ENCODE results near the gene PRDM5. TPM values are rescaled to one million over a fixed set of nuclear protein-coding genes. Genes with fewer than 3 reads are reported as not detected.

The PRDM5 gene
- total RNA-seq, 2 donors from 2014 or later = 9.2 to 9.3 TPM

GRCh38 chr4:120785202-120785601 is 137.3 kb downstream of the PRDM5 start:
- no peaks in the 10 kb centered on the region for H3K4me1 ChIP-seq
- H3K4me3 ChIP-seq = no peak overlapping the region
- no peaks in the 10 kb centered on the region for H3K9me3 ChIP-seq
- H3K27ac ChIP-seq = no peak overlapping the region
- no peaks in the 10 kb centered on the region for H3K27me3 ChIP-seq
- no peaks in the 10 kb centered on the region for H3K36me3 ChIP-seq
- H3K9ac ChIP-seq (ENCODE audit: low read depth in 2 of 2, low read length in 2 of 2) = no peak overlapping the region
- no peak for TF ChIP-seq CTCF (IDR thresholded peaks at IDR 0.05)
- DNase-seq = no peak
- intact Hi-C loops (cut with DNase I) = no loop called here

- Histone ChIP-seq H3K4me1 (no peaks in the 10 kb centered on the region), H3K27ac (no peak overlapping the region), H3K9ac (ENCODE audit: low read depth in 2 of 2, low read length in 2 of 2) (no peak overlapping the region), H3K36me3 (no peaks in the 10 kb centered on the region), H3K9me3 (no peaks in the 10 kb centered on the region), H3K4me3 (no peak overlapping the region), H3K27me3 (no peaks in the 10 kb centered on the region)
- no peak for TF ChIP-seq CTCF (IDR thresholded peaks at IDR 0.05)
- intact Hi-C loops (cut with DNase I) = no loop called here
- no peak for DNase-seq
Observed at GRCh38 chr4:120777459-120777858, 145.1 kb downstream of the PRDM5 start.

- DNase-seq = no peak
- no peak overlapping the region for H3K27ac ChIP-seq
- TF ChIP-seq CTCF (IDR thresholded peaks at IDR 0.05) = no peak
- no peaks in the 10 kb centered on the region for H3K36me3 ChIP-seq
- H3K4me3 ChIP-seq = no peak overlapping the region
- no peaks in the 10 kb centered on the region for H3K27me3 ChIP-seq
- intact Hi-C loops (cut with DNase I) = no loop called here
- H3K4me1 ChIP-seq = no peaks in the 10 kb centered on the region
- no peaks in the 10 kb centered on the region for H3K9me3 ChIP-seq
- no peak overlapping the region for H3K9ac ChIP-seq (ENCODE audit: low read depth in 2 of 2, low read length in 2 of 2)
Observed at GRCh38 chr4:120775431-120775830, 147.1 kb downstream of the PRDM5 start.

- intact Hi-C loops (cut with DNase I) = no loop called here
- TF ChIP-seq CTCF (IDR thresholded peaks at IDR 0.05) = no peak
- H3K36me3 ChIP-seq = no peaks in the 10 kb centered on the region
- no peaks in the 10 kb centered on the region for H3K27me3 ChIP-seq
- no peak overlapping the region for H3K27ac ChIP-seq
- no peak for DNase-seq
- H3K9ac ChIP-seq (ENCODE audit: low read depth in 2 of 2, low read length in 2 of 2) = no peak overlapping the region
- H3K4me3 ChIP-seq = no peak overlapping the region
- no peaks in the 10 kb centered on the region for H3K4me1 ChIP-seq
- no peaks in the 10 kb centered on the region for H3K9me3 ChIP-seq
Observed at GRCh38 chr4:120773641-120774040, 148.9 kb downstream of the PRDM5 start.

- Histone ChIP-seq H3K4me3 (no peak overlapping the region), H3K9me3 (no peaks in the 10 kb centered on the region), H3K36me3 (no peaks in the 10 kb centered on the region), H3K27ac (no peak overlapping the region), H3K9ac (ENCODE audit: low read depth in 2 of 2, low read length in 2 of 2) (no peak overlapping the region), H3K4me1 (no peaks in the 10 kb centered on the region), H3K27me3 (no peaks in the 10 kb centered on the region)
- no peak for DNase-seq
- no peak for TF ChIP-seq CTCF (IDR thresholded peaks at IDR 0.05)
- intact Hi-C loops (cut with DNase I) = no loop called here
Observed at GRCh38 chr4:120771907-120772306, 150.6 kb downstream of the PRDM5 start.

- Histone ChIP-seq H3K27ac (no peak overlapping the region), H3K27me3 (no peaks in the 10 kb centered on the region), H3K36me3 (no peaks in the 10 kb centered on the region), H3K9ac (ENCODE audit: low read depth in 2 of 2, low read length in 2 of 2) (no peak overlapping the region), H3K4me1 (no peaks in the 10 kb centered on the region), H3K4me3 (no peak overlapping the region), H3K9me3 (no peaks in the 10 kb centered on the region)
- intact Hi-C loops (cut with DNase I) = no loop called here
- DNase-seq = no peak
- no peak for TF ChIP-seq CTCF (IDR thresholded peaks at IDR 0.05)
Observed at GRCh38 chr4:120770897-120771296, 151.6 kb downstream of the PRDM5 start.
